Natural killer cell (primary cell): ENCODE results near the gene KCTD7. TPM values are rescaled to one million over a fixed set of nuclear protein-coding genes. Genes with fewer than 3 reads are reported as not detected.

Experiments
- ATAC-seq, 3 donors: fragments of 150-1000 bp in 2 of 3; fragments of 200-7000 bp in 1 of 3; cut with Tn5 transposase; 1 replicate in 1 of 3; 2 replicates in 2 of 3; pipeline ENCODE4 v1.10.0; 2021; ENCODE audit warnings: mild to moderate bottlenecking in 2 of 3, moderate library complexity in 2 of 3
- DNase-seq, 2 donors: peaks; one replicate each; pipeline versions ENCODE4 v3.0.0 to v3.0.0-alpha.2; 2013 to 2021; ENCODE audit warnings: mixed read lengths in 1 of 2
- H3K27ac ChIP-seq: one replicate; pipeline ENCODE4 v1.5.1; 2013; ENCODE audit warnings: mild to moderate bottlenecking, low read length
- H3K27me3 ChIP-seq: one replicate; pipeline ENCODE4 v1.6.1; 2013; ENCODE audit warnings: low read length; ENCODE audit not compliant: control insufficient read depth, insufficient read depth
- H3K36me3 ChIP-seq: one replicate; pipeline ENCODE4 v1.6.1; 2013; ENCODE audit warnings: low read length; ENCODE audit not compliant: control insufficient read depth, insufficient read depth
- H3K4me1 ChIP-seq: one replicate; pipeline ENCODE4 v1.6.1; 2013; ENCODE audit warnings: low read length; ENCODE audit not compliant: control insufficient read depth, insufficient read depth
- H3K4me3 ChIP-seq: one replicate; pipeline ENCODE4 v1.5.1; 2013; ENCODE audit warnings: low read length
- H3K9me3 ChIP-seq: one replicate; pipeline ENCODE4 v1.6.1; 2013; ENCODE audit warnings: low read length; ENCODE audit not compliant: control insufficient read depth, insufficient read depth
- H3K27ac Mint-ChIP-seq, 2 donors: one replicate each; pipeline ENCODE4 v1.8.0; 2022; ENCODE audit warnings: mild to moderate bottlenecking in 2 of 2, mixed read lengths in 2 of 2, moderate library complexity in 1 of 2
- H3K27me3 Mint-ChIP-seq, 2 donors: one replicate each; pipeline ENCODE4 v1.8.0; 2022; ENCODE audit warnings: low read depth in 2 of 2, mixed read lengths in 2 of 2
- H3K36me3 Mint-ChIP-seq: one replicate; pipeline ENCODE4 v1.8.0; 2022; ENCODE audit warnings: mixed read lengths
- H3K4me1 Mint-ChIP-seq, 2 donors: one replicate each; pipeline ENCODE4 v1.8.0; 2022; ENCODE audit warnings: mixed read lengths in 2 of 2
- H3K4me3 Mint-ChIP-seq: one replicate; pipeline ENCODE4 v1.8.0; 2022; ENCODE audit warnings: mild to moderate bottlenecking, moderate library complexity, mixed read lengths
- H3K9me3 Mint-ChIP-seq, 2 donors: one replicate each; pipeline ENCODE4 v1.8.0; 2022; ENCODE audit warnings: mixed read lengths in 2 of 2
- WGBS: methylation state at CpG from one replicate; pipeline ENCODE4 v1.1.7; 2013; ENCODE audit warnings: missing lambda C conversion rate; ENCODE audit not compliant: insufficient coverage; 5-methylcytosine and 5-hydroxymethylcytosine counted together
- intact Hi-C: fragments of 100-400 bp; cut with micrococcal nuclease; formaldehyde crosslinking; loops from one replicate; pipeline ENCODE4 v1.14.2; 2022
- total RNA-seq, 4 donors: library from RNA; stranded (reverse); fragments of 120-200 nt in 1 of 4; gene quantifications; one replicate each; pipeline versions ENCODE4 v1.2.3 to v1.2.4, GENCODE V29; 2013 to 2022
- TF ChIP-seq, protein P1 (sequence below): fragments of 200-600 bp; IDR thresholded peaks from one replicate; pipeline ENCODE4 v1.8.0; 2022; ENCODE audit warnings: antibody characterized with exemption

KCTD7 gene
- total RNA-seq, 3 donors from 2014 or later (not counting 1 experiment from before 2014, with no cell fraction given), result 29.3 to 33.0 (median 31.7) TPM

DNA sequence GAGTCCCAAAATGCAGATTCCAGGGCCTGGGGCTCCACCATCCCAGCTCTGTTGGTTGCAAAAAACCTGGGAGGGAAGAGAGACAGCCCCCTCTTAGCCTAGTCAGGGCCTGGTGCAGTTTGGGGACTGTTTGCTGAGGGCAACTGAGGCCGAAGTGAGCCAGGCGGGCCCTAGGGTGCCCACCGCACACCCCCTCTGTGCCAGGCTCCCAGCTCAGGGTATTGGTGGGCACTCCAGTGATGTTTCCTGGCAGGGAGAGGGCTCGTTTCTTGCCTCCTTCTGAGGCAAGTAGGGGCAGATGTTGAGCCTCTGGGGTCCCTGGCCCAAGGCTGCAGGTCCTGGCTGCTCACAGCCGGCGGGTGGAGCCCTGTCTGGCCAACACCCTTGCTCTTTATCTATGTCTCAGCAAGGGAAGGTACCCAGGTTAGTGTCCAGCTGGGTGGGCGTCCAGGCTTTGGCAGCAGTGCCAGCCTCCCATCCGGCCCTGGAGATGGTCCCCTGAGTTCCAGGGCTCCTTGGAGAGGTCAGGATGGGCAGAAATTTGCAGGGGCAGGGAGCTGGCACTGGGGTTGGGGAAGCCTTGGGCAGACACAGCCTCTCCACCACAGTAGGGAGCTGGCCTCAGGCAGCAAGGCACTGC lies 37.8 kb downstream of the KCTD7 start:
- Histone ChIP-seq H3K27ac (no peak overlapping the region), H3K4me3 (no peak overlapping the region), H3K27me3 (no peaks in the 10 kb centered on the region), H3K36me3 (no peaks in the 10 kb centered on the region), H3K4me1 (no peaks in the 10 kb centered on the region), H3K9me3 (no peaks in the 10 kb centered on the region)
- DNase-seq (no peak), ATAC-seq (no peak)
- 93% methylated on average over 8 of the region's 8 CpGs for WGBS
- no peaks in the 10 kb centered on the region for H3K4me1 Mint-ChIP-seq
- intact Hi-C loops, result no loop called here
- no peak overlapping the region for H3K27ac Mint-ChIP-seq
- H3K4me3 Mint-ChIP-seq, result no peak overlapping the region
- H3K36me3 Mint-ChIP-seq, result no peaks in the 10 kb centered on the region
- H3K9me3 Mint-ChIP-seq, result no peaks in the 10 kb centered on the region
- no peaks in the 10 kb centered on the region for H3K27me3 Mint-ChIP-seq
- TF ChIP-seq, protein P1, sequence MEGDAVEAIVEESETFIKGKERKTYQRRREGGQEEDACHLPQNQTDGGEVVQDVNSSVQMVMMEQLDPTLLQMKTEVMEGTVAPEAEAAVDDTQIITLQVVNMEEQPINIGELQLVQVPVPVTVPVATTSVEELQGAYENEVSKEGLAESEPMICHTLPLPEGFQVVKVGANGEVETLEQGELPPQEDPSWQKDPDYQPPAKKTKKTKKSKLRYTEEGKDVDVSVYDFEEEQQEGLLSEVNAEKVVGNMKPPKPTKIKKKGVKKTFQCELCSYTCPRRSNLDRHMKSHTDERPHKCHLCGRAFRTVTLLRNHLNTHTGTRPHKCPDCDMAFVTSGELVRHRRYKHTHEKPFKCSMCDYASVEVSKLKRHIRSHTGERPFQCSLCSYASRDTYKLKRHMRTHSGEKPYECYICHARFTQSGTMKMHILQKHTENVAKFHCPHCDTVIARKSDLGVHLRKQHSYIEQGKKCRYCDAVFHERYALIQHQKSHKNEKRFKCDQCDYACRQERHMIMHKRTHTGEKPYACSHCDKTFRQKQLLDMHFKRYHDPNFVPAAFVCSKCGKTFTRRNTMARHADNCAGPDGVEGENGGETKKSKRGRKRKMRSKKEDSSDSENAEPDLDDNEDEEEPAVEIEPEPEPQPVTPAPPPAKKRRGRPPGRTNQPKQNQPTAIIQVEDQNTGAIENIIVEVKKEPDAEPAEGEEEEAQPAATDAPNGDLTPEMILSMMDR, result no peak

DNA sequence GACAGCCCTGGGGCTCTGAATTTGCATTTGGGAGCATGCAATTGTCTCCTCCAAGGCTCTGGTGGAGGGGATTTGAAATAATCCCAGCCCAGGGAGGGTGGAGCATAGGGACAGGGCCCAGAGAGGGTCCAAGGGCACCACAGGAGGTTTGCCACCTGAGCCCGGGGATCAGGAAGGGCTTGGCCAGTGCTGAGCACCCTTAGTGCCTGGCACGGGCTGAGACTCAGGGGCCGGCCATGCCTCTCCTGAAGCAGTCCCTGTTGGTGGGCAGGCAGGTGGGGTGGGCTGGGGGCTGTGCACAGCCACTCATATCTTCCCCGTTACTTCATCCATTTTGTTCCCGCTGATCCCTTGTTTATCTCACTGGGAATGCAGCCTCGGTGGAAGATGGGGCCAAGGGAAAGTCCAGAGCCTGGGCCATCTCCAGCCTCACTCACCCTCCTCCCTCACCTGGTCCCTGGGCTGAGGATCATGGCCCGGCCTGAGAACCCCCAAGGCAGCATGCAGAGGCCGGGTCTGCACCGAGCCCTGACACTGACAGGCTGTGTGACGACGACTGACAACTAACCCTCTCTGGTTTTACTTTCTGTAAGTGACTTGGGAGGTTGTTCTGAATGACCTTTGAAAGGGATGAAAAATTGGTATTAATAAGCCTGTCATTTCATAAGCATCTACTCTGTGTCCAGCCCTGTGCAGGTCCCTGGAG lies 38.5 kb downstream of the KCTD7 start:
- TF ChIP-seq, protein P1, result no peak
- intact Hi-C loops, result no loop called here
- DNase-seq (no peak), ATAC-seq (no peak)
- Mint-ChIP-seq H3K36me3 (no peaks in the 10 kb centered on the region), H3K27me3 (no peaks in the 10 kb centered on the region), H3K9me3 (no peaks in the 10 kb centered on the region), H3K4me1 (no peaks in the 10 kb centered on the region), H3K4me3 (no peak overlapping the region), H3K27ac (no peak overlapping the region)
- Histone ChIP-seq H3K4me1 (no peaks in the 10 kb centered on the region), H3K9me3 (no peaks in the 10 kb centered on the region), H3K36me3 (no peaks in the 10 kb centered on the region), H3K27ac (no peak overlapping the region), H3K4me3 (no peak overlapping the region), H3K27me3 (no peaks in the 10 kb centered on the region)
- whole genome bisulfite sequencing, result 94% methylated on average over 11 of the region's 11 CpGs

DNA sequence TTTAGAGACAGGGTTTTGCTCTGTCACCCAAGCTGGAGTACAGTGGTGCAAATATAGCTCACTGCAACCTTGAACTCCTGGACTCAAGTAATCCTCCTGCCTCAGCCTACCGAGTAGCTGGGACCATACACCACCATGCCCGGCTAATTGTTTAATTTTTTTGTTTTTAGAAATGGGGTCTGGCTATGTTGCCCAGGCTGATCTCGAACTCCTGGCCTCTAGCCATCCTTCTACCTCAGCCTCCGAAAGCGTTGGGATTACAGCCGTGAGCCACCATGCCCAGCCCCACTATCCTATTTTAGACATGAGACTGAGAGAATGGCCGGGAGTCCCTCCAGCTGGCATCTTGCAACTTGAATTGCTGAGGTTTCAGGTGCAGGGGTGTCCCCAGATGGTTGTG lies 39.4 kb downstream of the KCTD7 start:
- Histone ChIP-seq H3K36me3 (no peaks in the 10 kb centered on the region), H3K27ac (no peak overlapping the region), H3K4me3 (no peak overlapping the region), H3K27me3 (no peaks in the 10 kb centered on the region), H3K4me1 (no peaks in the 10 kb centered on the region), H3K9me3 (no peaks in the 10 kb centered on the region)
- H3K27me3 Mint-ChIP-seq, result no peaks in the 10 kb centered on the region
- ATAC-seq (no peak), DNase-seq (no peak)
- TF ChIP-seq, protein P1, result no peak
- intact Hi-C loops, result no loop called here
- no peaks in the 10 kb centered on the region for H3K4me1 Mint-ChIP-seq
- over 99% methylated on average over 7 of the region's 7 CpGs for WGBS
- no peaks in the 10 kb centered on the region for H3K9me3 Mint-ChIP-seq
- no peak overlapping the region for H3K27ac Mint-ChIP-seq
- H3K36me3 Mint-ChIP-seq, result no peaks in the 10 kb centered on the region
- H3K4me3 Mint-ChIP-seq, result no peak overlapping the region
